ENCODE measurements around the gene TNMD. TPM values are rescaled to one million over a fixed set of nuclear protein-coding genes. Genes with fewer than 3 reads are reported as not detected.
A peak's percentile ranks its signal among the peaks of the same experiment; 100 is the strongest.

TNMD gene
- polyA plus RNA-seq, 1 of the 3 experiments (the other 2 are of a cell fraction), result not detected

DNA sequence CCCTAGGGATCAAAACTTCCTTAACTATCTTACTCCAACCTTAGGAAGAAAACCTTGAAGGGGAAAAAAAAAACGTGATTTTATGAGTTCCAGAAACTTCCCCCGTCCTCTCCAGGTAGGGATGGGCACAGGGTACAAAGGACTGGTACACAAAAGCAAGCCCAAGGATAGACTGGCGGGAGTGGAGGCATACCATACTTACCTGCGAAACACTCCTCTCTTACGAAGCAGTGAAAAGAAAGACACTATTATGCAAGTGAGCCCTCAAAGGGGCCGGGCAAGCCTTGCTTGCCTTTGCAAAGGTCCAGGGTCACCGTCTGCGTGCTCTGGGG, 51.2 kb downstream of the TNMD start:
- Histone ChIP-seq H3F3A (replicated peaks; ENCODE audit: insufficient read depth) (no peaks in the 10 kb centered on the region), H3K27ac (ENCODE audit: low read depth in 2 of 2, low read length in 1 of 2) (peak overlapping the region in 1 of 2 experiments; percentile 60; a peak in 1 of 4 replicates), H3K27me3 (ENCODE audit: insufficient read depth) (no peaks in the 10 kb centered on the region; the same call in 1 of the 2 replicates), H4K20me1 (ENCODE audit: insufficient read depth) (no peaks in the 10 kb centered on the region), H3K4me1 (ENCODE audit: control insufficient read depth in 1 of 2, insufficient read depth in 2 of 2, low read depth in 1 of 2, low read length in 1 of 2) (peaks cover 0 to 3% of the 10 kb centered on the region in 2 experiments; a peak in 1 of 4 replicates), H3K4me2 (peak overlapping the region; percentile 73), H3K4me3 (ENCODE audit: low read depth in 2 of 2, low read length in 1 of 2) (peak overlapping the region; percentile 61 to 69), H3K9me3 (no peaks in the 10 kb centered on the region), H3K9ac (peak overlapping the region; percentile 74), H3K36me3 (replicated peaks in 1 of 2; ENCODE audit: control insufficient read depth in 1 of 2, insufficient read depth in 2 of 2, low read length in 1 of 2) (peaks cover 0 to 10% of the 10 kb centered on the region in 2 experiments), H3K79me2 (ENCODE audit: insufficient read depth) (no peaks in the 10 kb centered on the region), H2AFZ (ENCODE audit: low read depth) (peak overlapping the region; percentile 87; the same call in 1 of the 2 replicates), H3K9me2 (no peaks in the 10 kb centered on the region)
- WGBS (ENCODE audit: low lambda C conversion rate), result 25% methylated on average over 8 of the region's 8 CpGs
- no peak for DNase-seq
- POLR2A ChIA-PET, result interaction anchor here (1.0 kb wide), 1 partner anchor 19 kb away, joined by 3 read pairs; no protein-coding TSS in a partner anchor
- CTCF ChIA-PET, result interaction anchor here (0.6 to 2.2 kb wide), 11 partner anchors 9 to 187 kb away, joined by 3 to 16 read pairs (median 5); no protein-coding TSS in a partner anchor
- TF ChIP-seq, protein P1, sequence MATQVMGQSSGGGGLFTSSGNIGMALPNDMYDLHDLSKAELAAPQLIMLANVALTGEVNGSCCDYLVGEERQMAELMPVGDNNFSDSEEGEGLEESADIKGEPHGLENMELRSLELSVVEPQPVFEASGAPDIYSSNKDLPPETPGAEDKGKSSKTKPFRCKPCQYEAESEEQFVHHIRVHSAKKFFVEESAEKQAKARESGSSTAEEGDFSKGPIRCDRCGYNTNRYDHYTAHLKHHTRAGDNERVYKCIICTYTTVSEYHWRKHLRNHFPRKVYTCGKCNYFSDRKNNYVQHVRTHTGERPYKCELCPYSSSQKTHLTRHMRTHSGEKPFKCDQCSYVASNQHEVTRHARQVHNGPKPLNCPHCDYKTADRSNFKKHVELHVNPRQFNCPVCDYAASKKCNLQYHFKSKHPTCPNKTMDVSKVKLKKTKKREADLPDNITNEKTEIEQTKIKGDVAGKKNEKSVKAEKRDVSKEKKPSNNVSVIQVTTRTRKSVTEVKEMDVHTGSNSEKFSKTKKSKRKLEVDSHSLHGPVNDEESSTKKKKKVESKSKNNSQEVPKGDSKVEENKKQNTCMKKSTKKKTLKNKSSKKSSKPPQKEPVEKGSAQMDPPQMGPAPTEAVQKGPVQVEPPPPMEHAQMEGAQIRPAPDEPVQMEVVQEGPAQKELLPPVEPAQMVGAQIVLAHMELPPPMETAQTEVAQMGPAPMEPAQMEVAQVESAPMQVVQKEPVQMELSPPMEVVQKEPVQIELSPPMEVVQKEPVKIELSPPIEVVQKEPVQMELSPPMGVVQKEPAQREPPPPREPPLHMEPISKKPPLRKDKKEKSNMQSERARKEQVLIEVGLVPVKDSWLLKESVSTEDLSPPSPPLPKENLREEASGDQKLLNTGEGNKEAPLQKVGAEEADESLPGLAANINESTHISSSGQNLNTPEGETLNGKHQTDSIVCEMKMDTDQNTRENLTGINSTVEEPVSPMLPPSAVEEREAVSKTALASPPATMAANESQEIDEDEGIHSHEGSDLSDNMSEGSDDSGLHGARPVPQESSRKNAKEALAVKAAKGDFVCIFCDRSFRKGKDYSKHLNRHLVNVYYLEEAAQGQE (IDR thresholded peaks at IDR 0.05; ENCODE audit: low read depth, low read length), result no peak
- TF ChIP-seq YY1 (IDR thresholded peaks at IDR 0.05; ENCODE audit: low read depth), result no peak
- TF ChIP-seq, protein P2, sequence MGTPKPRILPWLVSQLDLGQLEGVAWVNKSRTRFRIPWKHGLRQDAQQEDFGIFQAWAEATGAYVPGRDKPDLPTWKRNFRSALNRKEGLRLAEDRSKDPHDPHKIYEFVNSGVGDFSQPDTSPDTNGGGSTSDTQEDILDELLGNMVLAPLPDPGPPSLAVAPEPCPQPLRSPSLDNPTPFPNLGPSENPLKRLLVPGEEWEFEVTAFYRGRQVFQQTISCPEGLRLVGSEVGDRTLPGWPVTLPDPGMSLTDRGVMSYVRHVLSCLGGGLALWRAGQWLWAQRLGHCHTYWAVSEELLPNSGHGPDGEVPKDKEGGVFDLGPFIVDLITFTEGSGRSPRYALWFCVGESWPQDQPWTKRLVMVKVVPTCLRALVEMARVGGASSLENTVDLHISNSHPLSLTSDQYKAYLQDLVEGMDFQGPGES (IDR thresholded peaks at IDR 0.05; ENCODE audit: low read depth, low read length), result no peak
- TF ChIP-seq GABPA (IDR thresholded peaks at IDR 0.05; ENCODE audit: low read depth), result no peak
- no peak for TF ChIP-seq NFIC (IDR thresholded peaks at IDR 0.05; ENCODE audit: borderline replicate concordance)
- no peak for TF ChIP-seq EZH2phosphoT487 (IDR thresholded peaks at IDR 0.05; ENCODE audit: borderline replicate concordance, low read depth)
- TF ChIP-seq, protein P3, sequence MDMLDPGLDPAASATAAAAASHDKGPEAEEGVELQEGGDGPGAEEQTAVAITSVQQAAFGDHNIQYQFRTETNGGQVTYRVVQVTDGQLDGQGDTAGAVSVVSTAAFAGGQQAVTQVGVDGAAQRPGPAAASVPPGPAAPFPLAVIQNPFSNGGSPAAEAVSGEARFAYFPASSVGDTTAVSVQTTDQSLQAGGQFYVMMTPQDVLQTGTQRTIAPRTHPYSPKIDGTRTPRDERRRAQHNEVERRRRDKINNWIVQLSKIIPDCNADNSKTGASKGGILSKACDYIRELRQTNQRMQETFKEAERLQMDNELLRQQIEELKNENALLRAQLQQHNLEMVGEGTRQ (IDR thresholded peaks at IDR 0.05; ENCODE audit: borderline replicate concordance, low read depth, low read length), result no peak
- no peak for TF ChIP-seq ELF1 (IDR thresholded peaks at IDR 0.05)
- no peak for TF ChIP-seq EP300 (IDR thresholded peaks at IDR 0.05; ENCODE audit: borderline replicate concordance in 1 of 2, low read depth in 1 of 2, low read length in 1 of 2)
- TF ChIP-seq FOSL2 (IDR thresholded peaks at IDR 0.05; ENCODE audit: borderline replicate concordance, low read depth), result no peak
- no peak for TF ChIP-seq GATA2 (CRISPR knock-in tag; IDR thresholded peaks at IDR 0.05)
- TF ChIP-seq JUND (IDR thresholded peaks at IDR 0.05), result no peak
- no peak for TF ChIP-seq SMC3 (IDR thresholded peaks at IDR 0.05; ENCODE audit: low read depth, low read length)
- no peak for TF ChIP-seq FOXJ3 (CRISPR knock-in tag; IDR thresholded peaks at IDR 0.05)
- TF ChIP-seq TCF12 (IDR thresholded peaks at IDR 0.05), result no peak
- TF ChIP-seq TAF1 (IDR thresholded peaks at IDR 0.05; ENCODE audit: borderline replicate concordance, low read depth, low read length), result no peak
- TF ChIP-seq, protein P4, sequence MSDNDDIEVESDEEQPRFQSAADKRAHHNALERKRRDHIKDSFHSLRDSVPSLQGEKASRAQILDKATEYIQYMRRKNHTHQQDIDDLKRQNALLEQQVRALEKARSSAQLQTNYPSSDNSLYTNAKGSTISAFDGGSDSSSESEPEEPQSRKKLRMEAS (IDR thresholded peaks at IDR 0.05; ENCODE audit: low read depth), result no peak
- TF ChIP-seq RXRA (IDR thresholded peaks at IDR 0.05; ENCODE audit: borderline replicate concordance, low read depth), result no peak
- TF ChIP-seq, protein P5, sequence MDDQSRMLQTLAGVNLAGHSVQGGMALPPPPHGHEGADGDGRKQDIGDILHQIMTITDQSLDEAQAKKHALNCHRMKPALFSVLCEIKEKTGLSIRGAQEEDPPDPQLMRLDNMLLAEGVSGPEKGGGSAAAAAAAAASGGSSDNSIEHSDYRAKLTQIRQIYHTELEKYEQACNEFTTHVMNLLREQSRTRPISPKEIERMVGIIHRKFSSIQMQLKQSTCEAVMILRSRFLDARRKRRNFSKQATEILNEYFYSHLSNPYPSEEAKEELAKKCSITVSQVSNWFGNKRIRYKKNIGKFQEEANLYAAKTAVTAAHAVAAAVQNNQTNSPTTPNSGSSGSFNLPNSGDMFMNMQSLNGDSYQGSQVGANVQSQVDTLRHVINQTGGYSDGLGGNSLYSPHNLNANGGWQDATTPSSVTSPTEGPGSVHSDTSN (IDR thresholded peaks at IDR 0.05), result no peak
- no peak for TF ChIP-seq FOXM1 (IDR thresholded peaks at IDR 0.05; ENCODE audit: low read depth)
